ENCODE data around the gene AQP4.

DNA sequence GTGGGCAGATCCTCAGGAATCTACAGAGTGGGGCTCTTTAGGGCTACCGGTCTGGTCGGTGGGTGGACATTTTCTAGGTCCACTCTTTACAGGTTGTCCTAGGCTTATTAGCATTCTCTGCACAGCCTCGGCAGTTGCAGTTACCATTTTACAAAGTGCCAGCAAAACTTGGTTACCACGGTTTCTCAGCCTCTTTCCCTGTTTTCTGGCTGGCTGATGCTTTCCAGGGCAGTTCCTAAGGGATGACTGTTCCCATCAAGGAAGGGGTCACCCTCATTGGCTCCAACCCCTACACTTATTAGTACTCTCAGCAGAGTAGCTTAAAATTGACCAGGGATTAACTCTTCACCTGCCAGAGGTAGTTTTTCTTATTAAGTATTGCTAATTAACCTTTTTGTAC, 2.0 kb upstream of the AQP4 start:
- TF ChIP-seq POLR2A (IDR thresholded peaks at IDR 0.05; ENCODE audit: low read length) (no peak), GATA1 (IDR thresholded peaks at IDR 0.05; ENCODE audit: low read depth, low read length) (no peak)

Measured in erythroblast (primary cell).